Measurements from ENCODE around the gene EIF4E. TPM values are rescaled to one million over a fixed set of nuclear protein-coding genes. Genes with fewer than 3 reads are reported as not detected.
"Not testable (repeated sequence)": the region's sequence is repeated elsewhere in the genome, so short reads cannot be mapped to it uniquely, and the experiment has no call there.

EIF4E gene
- total RNA-seq, 2 experiments from 2014 or later = 179 to 181 TPM

DNA sequence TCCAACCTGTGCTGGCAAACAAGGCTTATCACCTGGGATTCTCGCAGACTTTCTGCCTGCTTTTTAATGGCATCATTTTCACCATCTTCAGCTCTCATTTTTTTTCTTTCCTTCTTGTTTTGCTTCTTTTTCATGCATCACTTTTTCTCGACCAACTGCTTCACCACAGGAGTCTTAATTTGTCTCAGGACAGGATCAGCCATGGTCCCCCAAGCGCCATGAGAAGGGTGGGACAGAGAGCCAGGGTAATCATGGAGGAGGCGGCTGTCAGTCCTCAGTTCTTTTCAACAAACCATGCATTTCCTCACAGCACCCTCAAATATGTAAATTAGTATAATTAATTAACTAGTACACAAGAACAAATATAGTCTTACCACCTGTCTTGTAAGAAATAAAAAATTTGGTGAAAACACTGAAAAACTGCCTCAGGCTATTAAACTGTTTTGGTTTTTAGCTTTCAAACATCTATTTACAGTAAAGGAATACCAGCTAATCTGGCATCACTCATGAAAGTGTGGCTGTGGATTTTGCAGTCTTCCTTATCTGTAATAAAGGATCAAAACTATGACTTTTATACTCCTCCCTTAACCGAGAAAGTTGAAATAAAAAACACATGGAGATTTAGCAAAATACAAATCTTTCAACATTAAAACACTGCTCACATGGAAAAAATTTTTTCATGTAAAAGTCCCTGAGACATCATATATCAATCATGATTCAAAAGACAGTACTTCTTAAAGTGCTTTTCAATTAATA is 19.1 kb downstream of the EIF4E start:
- Mint-ChIP-seq H3K9me3 (no peaks in the 10 kb centered on the region), H3K27ac (no peak overlapping the region), H3K4me1 (peaks cover 54% of the 10 kb centered on the region), H3K27me3 (no peaks in the 10 kb centered on the region), H3K36me3 (peaks cover 34% of the 10 kb centered on the region), H3K4me3 (no peak overlapping the region)
- no peak for DNase-seq

DNA sequence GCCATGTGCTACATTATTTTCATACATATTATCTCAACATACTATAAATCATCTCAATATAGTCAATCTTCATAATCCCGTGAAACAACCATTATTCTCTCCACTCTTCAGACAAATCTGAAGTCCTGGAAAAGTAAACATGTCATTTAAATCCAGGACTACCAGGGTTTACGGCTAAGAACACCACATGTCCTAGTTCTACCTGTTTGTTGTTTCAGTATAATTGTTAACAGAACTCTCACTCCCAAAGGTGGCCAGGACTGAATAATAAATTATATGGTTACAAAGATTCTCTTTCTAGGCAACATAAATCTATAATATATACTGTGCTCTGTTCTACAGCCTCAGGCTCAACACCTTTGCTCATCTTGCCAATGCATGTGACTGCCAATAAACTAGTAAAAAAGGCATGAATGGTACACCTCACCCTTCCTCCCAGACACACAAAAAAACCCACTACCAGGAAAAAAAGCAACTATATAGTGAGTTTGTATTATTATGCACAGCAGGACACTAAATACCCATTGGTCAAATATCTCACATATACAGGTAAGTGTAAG is 20.1 kb downstream of the EIF4E start:
- no peaks in the 10 kb centered on the region for H3K27me3 Mint-ChIP-seq
- DNase-seq = no peak
- H3K27ac Mint-ChIP-seq = no peak overlapping the region

DNA sequence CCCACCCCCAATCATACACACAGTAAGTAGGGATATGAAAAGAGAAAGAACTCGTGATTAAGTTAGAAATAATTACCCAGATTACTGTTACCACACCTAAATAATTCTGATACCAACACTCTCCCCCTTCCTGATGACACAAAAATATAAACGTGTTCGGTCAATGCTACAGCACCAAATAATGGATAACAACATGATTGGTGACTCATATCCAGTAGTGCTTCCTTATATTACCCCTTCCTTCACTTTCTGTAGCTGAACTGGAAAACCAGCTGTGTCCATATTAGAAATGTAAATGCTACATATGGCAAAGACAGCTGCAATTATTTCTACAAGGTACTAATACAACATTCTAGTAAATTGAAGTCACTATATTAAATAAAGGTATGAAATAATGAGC is 20.8 kb downstream of the EIF4E start:
- no peak for DNase-seq
- Mint-ChIP-seq H3K27me3 (no peaks in the 10 kb centered on the region), H3K4me3 (no peak overlapping the region), H3K27ac (no peak overlapping the region), H3K4me1 (peaks cover 56% of the 10 kb centered on the region), H3K9me3 (no peaks in the 10 kb centered on the region), H3K36me3 (peaks cover 34% of the 10 kb centered on the region)

More for the DNA sequence above, 20.1 kb downstream of the EIF4E start:
- H3K4me1 Mint-ChIP-seq = peaks cover 55% of the 10 kb centered on the region
- peaks cover 34% of the 10 kb centered on the region for H3K36me3 Mint-ChIP-seq
- H3K9me3 Mint-ChIP-seq = no peaks in the 10 kb centered on the region
- no peak overlapping the region for H3K4me3 Mint-ChIP-seq

DNA sequence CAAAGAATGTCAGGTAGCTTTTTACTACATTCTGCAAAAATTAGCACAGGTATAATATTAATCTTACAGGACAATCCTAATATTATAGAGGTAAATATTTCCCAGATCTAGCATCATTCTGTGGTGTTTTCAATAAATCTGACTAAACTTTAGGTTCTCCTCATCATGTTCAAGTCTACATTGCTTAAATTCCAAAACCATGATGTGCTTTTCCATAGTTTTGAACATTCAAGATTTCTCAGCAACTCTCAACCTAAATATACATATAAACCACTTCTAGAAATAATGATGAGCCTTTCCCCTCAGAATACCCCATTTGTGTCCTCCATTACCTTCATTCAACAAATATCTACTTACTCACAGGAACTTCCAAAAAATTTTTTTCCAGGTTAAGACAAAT is 23.1 kb downstream of the EIF4E start:
- no peak overlapping the region for H3K27ac Mint-ChIP-seq
- H3K36me3 Mint-ChIP-seq = peaks cover 52% of the 10 kb centered on the region
- DNase-seq = no peak
- no peak overlapping the region for H3K4me3 Mint-ChIP-seq
- H3K9me3 Mint-ChIP-seq = no peaks in the 10 kb centered on the region
- peaks cover 63% of the 10 kb centered on the region for H3K4me1 Mint-ChIP-seq
- H3K27me3 Mint-ChIP-seq = no peaks in the 10 kb centered on the region

DNA sequence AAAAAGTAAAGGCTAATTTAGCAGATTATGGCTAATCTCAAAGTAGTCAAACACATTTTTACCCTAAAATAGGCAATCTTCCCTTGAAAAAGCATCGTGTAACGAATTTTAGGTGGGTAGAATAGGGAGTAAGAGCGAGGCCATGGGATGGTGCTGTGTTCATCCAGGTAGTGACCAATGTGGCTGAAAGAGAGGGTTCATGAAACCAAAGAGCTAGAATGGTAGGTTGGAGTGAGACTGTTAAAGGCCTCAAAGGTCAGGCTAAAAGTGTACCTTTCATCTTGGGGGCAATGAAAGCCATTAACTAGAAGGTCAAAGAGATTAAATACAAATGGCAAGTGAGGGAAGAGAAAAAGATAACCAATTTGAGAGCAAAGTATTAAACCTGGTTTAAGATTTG is 23.6 kb downstream of the EIF4E start:
- no peak for DNase-seq
- H3K9me3 Mint-ChIP-seq = no peaks in the 10 kb centered on the region
- H3K27me3 Mint-ChIP-seq = no peaks in the 10 kb centered on the region
- peaks cover 55% of the 10 kb centered on the region for H3K36me3 Mint-ChIP-seq
- no peak overlapping the region for H3K4me3 Mint-ChIP-seq
- peaks cover 64% of the 10 kb centered on the region for H3K4me1 Mint-ChIP-seq
- peak overlapping the region; percentile 21 for H3K27ac Mint-ChIP-seq

DNA sequence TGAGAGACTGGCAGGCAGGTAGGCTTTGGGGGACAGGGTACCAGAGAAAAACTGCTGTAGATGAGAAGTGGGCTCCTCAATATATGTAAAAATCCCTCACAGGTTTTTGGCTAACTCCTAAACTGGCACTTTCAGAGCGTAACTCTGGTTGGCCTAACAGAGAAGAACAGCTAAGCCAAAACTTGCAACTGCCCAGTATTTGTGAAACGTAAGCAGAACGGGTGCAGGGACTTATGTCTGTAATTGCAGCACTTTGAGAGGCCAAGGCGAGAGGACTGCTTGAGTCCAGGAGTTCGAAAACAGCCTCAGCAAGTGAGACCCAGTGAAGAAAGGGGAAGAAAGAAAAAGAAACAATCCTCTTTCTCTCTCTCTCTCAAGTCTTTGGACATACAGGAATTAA is 25.0 kb downstream of the EIF4E start:
- Mint-ChIP-seq H3K4me3 (no peak overlapping the region), H3K4me1 (peaks cover 61% of the 10 kb centered on the region), H3K36me3 (peaks cover 54% of the 10 kb centered on the region)

DNA sequence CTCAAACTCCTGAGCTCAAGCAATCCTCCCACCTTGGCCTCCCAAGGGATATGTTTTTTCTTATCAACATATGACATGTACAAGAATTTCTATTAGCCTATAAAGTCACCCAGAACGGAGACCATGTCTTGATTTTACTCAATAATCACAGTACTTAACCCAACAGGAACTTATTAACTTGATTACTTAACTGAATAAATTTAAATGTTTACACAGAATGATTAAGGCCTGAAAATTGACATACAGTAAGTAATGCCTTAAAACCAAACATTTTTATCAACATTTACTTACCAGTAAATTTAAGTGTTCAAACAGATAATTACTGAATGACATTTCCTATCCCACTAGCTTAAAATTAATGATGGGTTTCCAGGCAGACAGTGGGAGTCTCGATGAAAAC is 25.4 kb downstream of the EIF4E start:
- no peak overlapping the region for H3K27ac Mint-ChIP-seq
- H3K27me3 Mint-ChIP-seq = no peaks in the 10 kb centered on the region
- peaks cover 59% of the 10 kb centered on the region for H3K4me1 Mint-ChIP-seq
- peaks cover 54% of the 10 kb centered on the region for H3K36me3 Mint-ChIP-seq
- H3K4me3 Mint-ChIP-seq = no peak overlapping the region
- no peaks in the 10 kb centered on the region for H3K9me3 Mint-ChIP-seq
- no peak for DNase-seq

More for the DNA sequence above, 25.0 kb downstream of the EIF4E start:
- DNase-seq = no peak
- Mint-ChIP-seq H3K27me3 (no peaks in the 10 kb centered on the region), H3K27ac (no peak overlapping the region), H3K9me3 (no peaks in the 10 kb centered on the region)

DNA sequence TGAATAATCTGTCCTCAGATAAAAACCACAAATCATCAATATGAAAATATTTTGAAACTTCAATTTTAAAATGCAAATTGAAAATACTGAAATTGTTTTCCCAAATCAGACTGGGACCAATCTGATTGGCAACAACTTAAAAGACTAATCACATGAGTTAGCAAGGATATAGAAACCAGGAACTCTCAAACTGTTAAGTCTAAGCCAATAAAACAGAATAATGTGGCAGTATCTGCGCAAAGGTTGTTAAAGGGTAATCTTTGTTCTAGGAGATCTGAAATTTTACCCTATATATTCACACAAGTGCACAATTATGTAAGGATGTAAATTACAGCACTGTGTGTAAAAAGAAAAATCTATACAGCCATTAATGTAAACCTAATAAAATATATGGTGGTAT is 29.7 kb downstream of the EIF4E start:
- no peaks in the 10 kb centered on the region for H3K27me3 Mint-ChIP-seq
- H3K4me3 Mint-ChIP-seq = no peak overlapping the region
- H3K36me3 Mint-ChIP-seq = peaks cover 62% of the 10 kb centered on the region
- H3K9me3 Mint-ChIP-seq = no peaks in the 10 kb centered on the region
- no peak for DNase-seq
- peaks cover 38% of the 10 kb centered on the region for H3K4me1 Mint-ChIP-seq
- H3K27ac Mint-ChIP-seq = no peak overlapping the region

DNA sequence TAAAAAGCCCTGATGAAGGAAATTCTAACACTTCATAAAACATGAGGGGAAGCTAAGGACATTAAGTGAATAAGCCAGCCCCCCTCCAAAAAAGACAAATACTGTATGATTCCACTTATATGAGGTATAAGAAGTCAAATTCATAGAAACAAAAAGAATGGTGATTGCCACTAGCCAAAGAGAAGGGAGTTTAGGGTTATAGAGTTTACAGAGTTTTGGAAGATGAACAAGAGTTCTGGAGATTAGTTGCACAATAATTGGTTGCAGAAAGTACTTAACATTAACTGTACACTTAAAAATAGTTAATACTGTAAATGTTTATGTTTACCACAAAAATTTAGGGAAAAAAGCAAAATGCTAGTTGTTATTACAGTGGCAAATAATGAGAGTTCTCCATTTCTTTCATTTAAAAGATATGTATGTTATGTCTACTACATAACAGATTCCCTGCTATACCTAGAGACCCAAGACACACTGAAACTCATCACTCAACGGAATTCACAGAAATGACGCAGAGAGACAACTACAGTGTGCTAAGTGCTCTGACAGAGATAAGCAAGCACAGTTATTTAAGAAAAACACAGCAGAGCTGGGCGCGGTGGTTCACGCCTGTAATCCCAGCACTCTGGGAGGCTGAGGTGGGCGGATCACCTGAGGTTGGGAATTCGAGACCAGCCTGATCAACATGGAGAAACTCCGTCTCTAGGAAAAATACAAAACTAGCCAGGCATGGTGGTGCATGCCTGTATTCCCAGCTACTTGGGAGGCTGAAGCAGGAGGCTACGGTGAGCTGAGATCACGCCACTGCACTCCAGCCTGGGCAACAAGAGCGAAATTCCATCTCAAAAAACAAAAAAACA is 37.2 kb downstream of the EIF4E start:
- Mint-ChIP-seq H3K36me3 (peaks cover 56% of the 10 kb centered on the region), H3K4me3 (no peak overlapping the region)

DNA sequence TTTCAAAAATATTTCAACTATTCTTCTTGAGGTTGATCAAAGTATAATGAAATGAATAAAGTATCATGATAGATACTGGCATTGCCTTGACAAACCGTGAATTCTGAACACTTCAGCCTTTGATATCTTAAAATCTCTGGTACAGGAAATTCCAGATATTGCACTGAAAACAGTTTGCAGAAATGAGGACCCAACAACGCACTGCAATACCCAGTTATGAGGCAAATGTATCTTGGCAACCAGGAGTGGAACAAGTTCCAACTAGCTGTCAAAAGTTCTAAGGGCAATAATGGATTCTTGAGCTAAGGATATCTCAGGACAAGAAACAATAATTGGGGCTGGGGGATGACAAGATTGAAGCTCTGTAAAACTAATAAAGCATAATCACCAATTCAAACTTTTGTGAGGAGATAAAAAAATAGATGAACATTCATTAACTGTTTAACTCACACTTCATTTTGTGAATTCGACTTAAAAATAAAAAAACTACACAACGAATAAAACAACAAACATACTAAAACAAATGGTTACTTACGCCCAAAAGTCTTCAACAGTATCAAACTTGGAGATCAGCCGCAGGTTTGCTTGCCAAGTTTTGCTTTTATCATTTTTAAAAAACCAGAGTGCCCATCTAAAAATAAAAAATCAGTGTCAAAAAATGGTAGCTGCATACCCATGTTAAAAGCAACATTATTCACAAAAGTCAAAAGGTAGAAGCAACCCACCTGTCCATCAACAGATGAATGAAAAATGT is 38.1 kb downstream of the EIF4E start:
- Mint-ChIP-seq H3K9me3 (no peaks in the 10 kb centered on the region), H3K27me3 (no peaks in the 10 kb centered on the region), H3K36me3 (peaks cover 51% of the 10 kb centered on the region), H3K27ac (no peak overlapping the region), H3K4me1 (peaks cover 27% of the 10 kb centered on the region), H3K4me3 (no peak overlapping the region)
- no peak for DNase-seq

More for the DNA sequence above, 37.2 kb downstream of the EIF4E start:
- Mint-ChIP-seq H3K4me1 (peaks cover 28% of the 10 kb centered on the region), H3K9me3 (no peaks in the 10 kb centered on the region), H3K27ac (no peak overlapping the region), H3K27me3 (no peaks in the 10 kb centered on the region)
- DNase-seq = no peak

DNA sequence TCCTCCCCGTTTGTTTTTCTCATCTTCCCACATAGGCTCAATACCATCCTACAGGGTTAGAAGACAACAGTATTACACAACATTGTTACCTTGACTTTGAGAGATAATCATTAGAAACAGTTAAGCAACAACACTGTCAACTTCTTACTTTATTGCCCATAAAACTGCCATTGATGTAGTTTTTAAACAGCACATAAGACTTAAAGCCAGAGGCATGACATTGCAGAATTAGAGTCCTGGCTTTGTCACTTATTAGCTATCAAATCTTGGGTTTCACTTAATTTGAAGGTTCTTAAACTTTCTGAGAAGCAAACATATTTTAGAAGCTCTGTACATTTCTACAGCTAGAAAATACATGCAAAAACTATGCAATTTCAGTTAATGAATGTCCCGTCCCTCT is 41.8 kb downstream of the EIF4E start:
- Mint-ChIP-seq H3K27ac (no peak overlapping the region), H3K4me1 (peaks cover 10% of the 10 kb centered on the region), H3K36me3 (peaks cover 33% of the 10 kb centered on the region), H3K9me3 (no peaks in the 10 kb centered on the region), H3K4me3 (no peak overlapping the region), H3K27me3 (no peaks in the 10 kb centered on the region)
- DNase-seq = no peak

DNA sequence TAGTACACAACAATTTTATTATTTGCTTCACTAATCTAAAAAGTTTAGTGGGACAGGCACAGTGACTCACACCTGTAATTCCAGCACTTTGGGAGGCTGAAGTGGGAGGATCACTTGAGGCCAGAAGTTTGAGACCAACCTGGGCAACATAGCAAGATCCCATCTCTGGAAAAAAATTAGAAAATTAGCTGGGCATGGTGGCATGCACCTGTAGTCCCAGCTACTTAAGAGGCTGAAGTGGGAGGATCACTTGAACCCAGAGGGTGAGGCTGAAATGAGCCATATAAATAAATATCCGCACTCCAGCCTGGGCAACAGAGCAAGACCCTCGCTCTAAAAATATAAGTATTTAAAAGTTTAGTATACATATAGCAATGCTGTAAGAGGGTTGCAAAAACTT is 42.6 kb downstream of the EIF4E start:
- H3K4me1 Mint-ChIP-seq, H3K27me3 Mint-ChIP-seq, DNase-seq, H3K9me3 Mint-ChIP-seq, H3K4me3 Mint-ChIP-seq, H3K27ac Mint-ChIP-seq: not testable (repeated sequence)
- H3K36me3 Mint-ChIP-seq = peaks cover 33% of the 10 kb centered on the region

DNA sequence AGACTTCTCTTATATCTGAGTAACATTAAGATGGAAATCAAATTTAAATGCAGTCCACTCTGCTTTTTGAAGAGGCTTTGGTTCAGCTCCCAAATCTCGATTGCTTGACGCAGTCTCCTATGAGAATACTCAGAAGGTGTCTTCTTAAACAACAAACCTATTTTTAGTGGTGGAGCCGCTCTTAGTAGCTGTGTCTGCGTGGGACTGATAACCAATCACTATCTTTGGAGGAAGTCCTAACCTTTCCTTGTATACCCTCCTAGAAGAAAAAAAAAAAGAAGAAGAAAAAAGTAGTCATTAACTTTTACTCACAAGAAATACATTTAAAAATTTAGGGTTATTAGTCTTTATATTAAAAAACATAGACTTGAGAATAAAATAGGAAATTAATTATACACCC is 48.0 kb downstream of the EIF4E start:
- H3K27me3 Mint-ChIP-seq, H3K27ac Mint-ChIP-seq, H3K9me3 Mint-ChIP-seq, H3K4me3 Mint-ChIP-seq, DNase-seq, H3K4me1 Mint-ChIP-seq: not testable (repeated sequence)
- peaks cover 29% of the 10 kb centered on the region for H3K36me3 Mint-ChIP-seq

DNA sequence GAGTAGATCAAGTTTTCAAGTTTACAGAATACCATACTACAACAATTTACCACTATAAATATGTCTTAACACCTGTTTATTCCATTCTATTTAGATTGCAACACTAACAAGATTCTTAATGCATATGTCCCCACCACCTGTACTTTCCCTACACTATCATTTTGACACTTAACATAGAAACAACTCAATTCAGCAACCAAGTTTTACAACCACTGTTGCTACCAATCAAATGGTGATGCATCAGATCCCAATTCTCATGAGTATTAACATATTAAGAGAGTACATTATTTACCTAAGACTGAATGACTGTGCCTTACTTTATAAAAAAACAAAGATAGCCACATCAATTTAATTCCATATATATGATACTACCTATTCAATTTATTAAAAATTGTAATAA is 49.4 kb downstream of the EIF4E start:
- H3K27me3 Mint-ChIP-seq = no peaks in the 10 kb centered on the region
- peaks cover 30% of the 10 kb centered on the region for H3K36me3 Mint-ChIP-seq
- H3K4me3 Mint-ChIP-seq = no peak overlapping the region
- DNase-seq = no peak
- peak overlapping the region; percentile 14 for H3K27ac Mint-ChIP-seq
- no peaks in the 10 kb centered on the region for H3K9me3 Mint-ChIP-seq
- no peaks in the 10 kb centered on the region for H3K4me1 Mint-ChIP-seq

DNA sequence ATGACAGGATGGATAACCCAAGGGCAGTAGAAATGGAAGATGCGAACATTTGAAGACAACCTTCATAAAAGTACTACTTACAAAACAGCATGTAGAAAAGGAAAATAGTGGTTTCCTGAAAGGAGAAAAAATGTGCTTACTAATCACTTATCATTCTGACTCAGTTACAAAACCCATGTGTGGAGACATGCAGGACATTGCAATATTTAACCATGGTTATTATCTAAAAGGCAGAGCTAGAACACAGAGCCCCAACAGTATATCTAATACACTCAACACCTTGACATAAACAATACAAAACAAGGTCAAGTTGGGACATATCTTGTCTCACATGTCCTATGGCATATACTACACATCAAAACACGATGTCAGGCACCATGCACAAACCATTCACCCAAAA is 55.9 kb downstream of the EIF4E start:
- peak overlapping the region; percentile 39 for H3K27ac Mint-ChIP-seq
- no peak overlapping the region for H3K4me3 Mint-ChIP-seq
- no peaks in the 10 kb centered on the region for H3K4me1 Mint-ChIP-seq
- peaks cover 24% of the 10 kb centered on the region for H3K36me3 Mint-ChIP-seq
- no peaks in the 10 kb centered on the region for H3K27me3 Mint-ChIP-seq
- no peak for DNase-seq
- peaks cover 13% of the 10 kb centered on the region for H3K9me3 Mint-ChIP-seq

Data from activated naive CD8-positive, alpha-beta T cell treated with anti-CD3 and anti-CD28 coated beads for 36 hours (primary cell).